ENCODE measurements around the gene DENND2A.

DENND2A gene

DNA sequence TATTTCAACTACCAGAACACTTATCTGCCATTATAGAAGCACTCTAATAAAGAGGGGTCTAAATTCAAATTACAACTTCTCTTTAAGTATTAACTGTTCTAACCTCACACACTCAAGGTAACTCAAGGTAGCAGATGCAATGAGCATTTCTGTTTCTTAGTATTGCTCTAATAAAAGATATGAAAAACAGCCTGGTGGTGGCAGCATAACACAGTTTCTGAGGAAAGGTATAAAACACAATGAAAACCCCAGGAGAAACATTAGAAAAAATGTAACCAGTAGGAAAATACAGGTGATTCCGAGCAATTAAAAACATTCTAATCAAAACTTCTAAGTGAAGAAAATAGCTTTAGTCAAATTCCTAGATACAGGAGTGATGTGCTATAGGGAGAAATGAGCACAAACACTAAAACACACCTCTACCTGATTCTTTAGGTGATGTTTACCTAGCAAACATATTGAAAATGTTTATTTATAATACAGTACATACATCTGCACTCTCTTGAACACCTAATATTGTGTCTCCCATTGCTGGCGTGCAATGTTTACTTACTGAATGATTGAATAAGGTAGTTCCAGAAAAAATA lies 164.8 kb downstream of the DENND2A start:
- Histone ChIP-seq H3K4me1 (ENCODE audit: control extremely low read depth in 1 of 4, control insufficient read depth in 4 of 4, insufficient read depth in 4 of 4, low read length in 3 of 4) (peaks cover 6 to 26% (median 23%) of the 10 kb centered on the region in 4 experiments), H3K27me3 (replicated peaks in 2 of 5; ENCODE audit: control insufficient read depth in 4 of 5, insufficient read depth in 5 of 5, low read length in 4 of 5) (no peaks in the 10 kb centered on the region), H3K9me3 (ENCODE audit: control extremely low read depth in 1 of 5, control insufficient read depth in 4 of 5, insufficient read depth in 2 of 5, low read depth in 1 of 5, low read length in 4 of 5) (no peaks in the 10 kb centered on the region), H3K36me3 (ENCODE audit: control insufficient read depth in 4 of 4, insufficient read depth in 4 of 4, low read length in 3 of 4) (peaks cover 2 to 9% (median 4%) of the 10 kb centered on the region in 4 experiments), H3K27ac (ENCODE audit: insufficient read depth in 1 of 2, low read depth in 1 of 2, low read length in 2 of 2, poor library complexity in 1 of 2, severe bottlenecking in 2 of 2) (no peak overlapping the region), H3K4me3 (ENCODE audit: control insufficient read depth in 1 of 7, extremely low read depth in 1 of 7, insufficient read depth in 4 of 7, low read depth in 2 of 7, low read length in 6 of 7) (no peak overlapping the region)
- ChIA-PET CTCF (interaction anchor here (0.9 to 6.2 kb wide), 10 partner anchors 10 to 180 kb away, joined by 3 to 30 read pairs (median 10); no protein-coding TSS in a partner anchor), POLR2A (no interaction called here)
- WGBS (ENCODE audit: insufficient coverage), result 60% methylated on average over 1 of the region's 2 CpGs
- peak; percentile 58 to 72 (median 63) for DNase-seq

Measured in common myeloid progenitor, CD34-positive (primary cell).